Skeletal muscle cell (primary cell): ENCODE measurements around the gene EVC2.

ENCODE experiments used
- DNase-seq: peaks from one replicate; pipeline ENCODE4 v3.0.0-alpha.2; 2010; ENCODE audit warnings: low read depth
- H3K4me3 ChIP-seq: 2 replicates; pipeline ENCODE4 v1.5.1; 2011; ENCODE audit warnings: low read depth, mild to moderate bottlenecking, control low read depth, low read length, moderate library complexity

The EVC2 gene

DNA sequence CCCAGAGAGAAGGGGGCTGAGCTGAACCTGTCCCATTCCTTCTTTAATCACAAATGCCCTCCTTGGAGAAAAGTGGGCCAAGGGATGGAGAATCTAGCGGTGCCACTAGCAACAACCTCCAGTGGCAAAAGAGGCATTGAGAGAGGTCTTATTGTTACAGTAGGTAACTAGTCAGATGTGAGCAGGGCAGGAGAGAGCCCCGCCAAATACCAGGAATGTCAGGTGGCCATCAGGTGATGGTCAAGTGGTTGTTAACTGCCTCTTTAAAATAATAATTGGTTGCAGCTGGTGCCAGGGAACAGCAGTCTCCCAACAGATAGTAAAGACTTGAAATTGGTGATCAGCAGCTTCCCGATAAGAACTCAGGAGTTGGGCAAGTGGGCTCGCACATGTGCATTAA, 116.1 kb downstream of the EVC2 start:
- no peak for DNase-seq
- H3K4me3 ChIP-seq: no peak overlapping the region

DNA sequence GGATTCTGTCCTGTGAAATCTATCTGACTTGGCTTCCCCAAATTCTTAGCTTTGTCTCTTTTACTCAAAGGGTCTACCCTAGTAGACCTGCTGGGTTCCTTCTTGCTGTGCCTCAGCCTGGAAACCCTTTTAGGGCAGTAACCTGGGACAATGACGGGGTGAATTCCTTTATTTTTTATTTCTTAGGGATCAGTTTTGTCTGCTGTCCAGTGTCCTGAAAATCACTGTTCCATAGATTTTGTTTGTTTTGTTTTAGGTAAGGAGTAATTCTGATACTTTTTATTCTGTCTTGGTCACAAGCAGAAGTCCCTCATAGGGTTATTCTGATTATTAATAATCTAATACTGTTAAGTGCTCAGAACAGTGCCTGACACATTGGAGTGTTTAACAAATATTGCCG, 118.9 kb downstream of the EVC2 start:
- DNase-seq: no peak
- no peak overlapping the region for H3K4me3 ChIP-seq

DNA sequence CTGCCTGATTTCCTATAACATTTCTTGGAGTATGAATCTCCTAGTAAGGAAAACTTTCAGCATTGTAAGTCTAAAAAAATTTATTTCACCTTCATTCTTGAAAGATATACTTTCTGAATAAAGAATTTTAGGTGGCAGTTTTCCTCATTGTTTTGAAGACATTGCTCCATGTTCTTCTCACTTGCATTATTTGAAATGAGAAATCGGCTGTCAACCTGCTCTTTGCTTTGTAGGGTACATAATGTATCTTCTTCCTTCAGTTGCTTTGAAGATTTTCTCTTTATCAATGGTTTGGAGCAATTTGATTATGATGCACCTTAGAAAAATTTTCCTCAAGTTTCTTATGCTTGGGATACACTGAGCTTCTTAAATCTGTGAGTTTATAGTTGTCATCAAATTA, 120.3 kb downstream of the EVC2 start:
- no peak for DNase-seq
- no peak overlapping the region for H3K4me3 ChIP-seq

DNA sequence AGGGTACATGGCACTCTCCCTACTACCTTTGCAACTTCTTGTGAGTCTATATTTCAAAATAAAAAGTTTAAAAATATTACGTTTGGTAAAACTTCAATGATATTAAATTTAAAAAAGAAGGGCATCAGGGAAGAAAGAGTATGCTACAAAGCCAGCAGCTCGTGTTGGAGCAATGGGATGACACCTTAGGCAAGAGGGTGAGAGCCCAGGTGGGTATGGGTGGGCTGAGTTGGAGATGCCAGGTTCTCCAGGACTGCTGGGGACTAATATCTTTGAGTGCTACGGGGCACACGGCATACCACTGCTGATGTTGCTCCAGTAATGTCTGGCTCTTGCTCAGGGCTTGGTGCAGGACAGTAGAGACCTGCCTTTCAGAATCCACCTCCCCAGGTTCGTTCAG, 132.4 kb downstream of the EVC2 start:
- DNase-seq: no peak

DNA sequence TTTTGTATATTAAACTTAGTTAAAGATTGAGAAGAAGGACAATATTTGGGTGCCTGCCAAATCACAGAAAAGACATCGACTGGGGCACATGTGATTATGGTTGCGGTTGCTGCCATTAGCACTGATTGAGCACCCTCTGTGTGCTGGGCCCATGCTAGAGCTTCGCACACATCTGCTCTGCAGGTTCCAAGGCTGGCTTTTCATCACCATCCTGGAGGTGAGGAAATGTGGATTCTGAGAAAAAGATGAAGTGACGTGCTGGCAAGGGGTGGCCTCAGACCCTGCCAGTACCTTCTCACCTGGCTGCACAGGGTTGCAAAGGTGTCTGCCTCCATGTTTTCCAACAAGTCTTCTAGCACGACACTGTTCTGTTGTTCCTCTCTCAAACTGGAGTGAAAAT, 134.0 kb downstream of the EVC2 start:
- no peak for DNase-seq
- no peak overlapping the region for H3K4me3 ChIP-seq

More for the DNA sequence above, 132.4 kb downstream of the EVC2 start:
- no peak overlapping the region for H3K4me3 ChIP-seq

DNA sequence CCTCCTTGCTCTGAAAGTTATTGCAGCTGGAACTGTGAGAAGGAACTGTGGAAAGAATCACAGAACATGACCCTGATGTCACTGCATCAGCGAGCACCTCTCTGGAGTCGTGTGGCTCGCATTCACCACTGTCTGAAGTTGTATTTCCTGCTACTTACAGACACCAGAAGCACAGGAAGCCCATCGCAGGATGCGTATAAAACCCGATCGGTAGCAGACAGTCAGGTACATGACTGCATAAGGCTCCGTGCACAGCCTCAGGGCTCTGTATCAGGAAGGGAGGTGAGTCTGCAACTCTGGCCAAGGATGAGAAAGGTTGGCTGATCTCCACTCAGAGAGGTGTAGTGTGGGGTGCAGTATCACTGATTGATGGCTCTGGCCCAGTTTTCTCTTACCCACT, 134.4 kb downstream of the EVC2 start:
- H3K4me3 ChIP-seq: no peak overlapping the region
- no peak for DNase-seq

DNA sequence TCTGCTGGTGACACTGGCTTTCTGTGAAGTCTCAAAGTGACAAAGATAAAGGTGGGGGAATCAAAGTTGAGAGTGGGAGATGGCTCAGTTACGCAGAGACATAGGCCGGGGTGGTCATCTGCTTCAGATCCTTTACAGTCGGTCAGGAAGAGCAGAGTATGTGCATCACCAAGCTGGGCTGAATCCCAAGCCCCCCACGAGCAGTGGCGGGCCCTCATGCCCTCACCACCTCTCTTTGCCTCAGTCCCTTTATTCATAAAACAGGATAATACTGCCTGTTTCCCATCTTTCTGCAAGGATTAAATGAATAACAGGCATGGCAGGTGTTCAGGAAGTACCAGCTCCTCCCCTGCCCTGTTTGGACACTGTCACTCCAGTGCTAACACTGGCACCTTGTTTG, 135.6 kb downstream of the EVC2 start:
- no peak overlapping the region for H3K4me3 ChIP-seq
- DNase-seq: no peak

DNA sequence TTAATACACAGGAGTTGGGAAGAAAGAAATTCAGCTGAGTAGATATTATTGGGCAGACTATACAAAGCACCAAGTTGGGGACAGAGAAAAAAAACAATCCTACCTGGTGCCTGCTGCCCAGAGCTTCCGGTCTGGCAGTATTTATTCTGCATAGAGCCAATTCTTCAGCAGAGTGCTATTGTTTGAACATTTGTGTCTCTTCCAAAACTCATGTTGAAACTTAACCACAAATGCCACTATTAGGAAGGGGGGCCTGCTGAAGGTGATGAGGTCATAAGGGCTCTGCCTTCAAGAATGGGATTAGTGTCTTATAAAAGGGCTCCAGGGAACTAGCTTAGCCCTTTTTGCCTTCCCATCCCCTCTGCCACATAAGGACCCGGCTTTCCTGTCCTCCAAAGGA, 136.2 kb downstream of the EVC2 start:
- DNase-seq: no peak

DNA sequence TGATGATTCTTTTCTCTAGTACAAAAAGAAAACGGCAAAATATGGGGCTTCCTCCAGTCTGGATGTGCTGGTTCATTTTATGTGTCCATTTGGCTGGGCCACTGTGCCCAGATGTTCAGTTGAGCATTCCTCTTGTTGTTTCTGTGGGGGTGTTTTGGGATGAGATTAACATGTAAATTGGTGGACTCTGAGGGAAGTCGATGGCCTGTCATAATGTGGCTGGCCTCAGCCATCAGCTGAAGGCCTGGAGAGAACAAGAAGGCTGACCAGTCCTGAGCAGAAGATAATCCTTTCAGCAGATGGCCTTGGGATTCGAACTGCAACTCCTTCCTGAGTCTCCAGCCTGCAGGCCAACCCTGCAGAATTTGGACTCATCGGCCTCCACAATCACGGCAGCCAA, 136.7 kb downstream of the EVC2 start:
- no peak overlapping the region for H3K4me3 ChIP-seq
- no peak for DNase-seq

More for the DNA sequence above, 136.2 kb downstream of the EVC2 start:
- no peak overlapping the region for H3K4me3 ChIP-seq

DNA sequence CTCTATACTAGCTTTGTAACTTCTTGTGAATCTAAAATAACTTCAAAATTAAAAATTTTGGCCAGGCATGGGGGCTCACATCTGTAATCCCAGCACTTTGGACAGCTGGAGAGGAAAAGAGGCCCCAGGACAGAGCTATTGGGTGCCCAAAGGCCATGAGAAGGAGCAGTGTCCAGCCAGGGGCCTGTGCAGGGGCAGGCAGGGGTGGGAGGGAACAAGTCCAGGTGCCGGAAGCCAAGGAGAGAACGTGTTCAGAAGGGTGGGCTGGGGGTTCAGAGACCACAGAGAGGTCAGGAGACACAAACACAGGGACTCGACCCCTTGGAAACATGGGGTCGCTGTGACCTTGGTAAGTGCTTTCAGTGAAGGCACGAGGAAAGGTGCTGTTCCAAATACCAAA, 138.9 kb downstream of the EVC2 start:
- no peak for DNase-seq
- H3K4me3 ChIP-seq: no peak overlapping the region

DNA sequence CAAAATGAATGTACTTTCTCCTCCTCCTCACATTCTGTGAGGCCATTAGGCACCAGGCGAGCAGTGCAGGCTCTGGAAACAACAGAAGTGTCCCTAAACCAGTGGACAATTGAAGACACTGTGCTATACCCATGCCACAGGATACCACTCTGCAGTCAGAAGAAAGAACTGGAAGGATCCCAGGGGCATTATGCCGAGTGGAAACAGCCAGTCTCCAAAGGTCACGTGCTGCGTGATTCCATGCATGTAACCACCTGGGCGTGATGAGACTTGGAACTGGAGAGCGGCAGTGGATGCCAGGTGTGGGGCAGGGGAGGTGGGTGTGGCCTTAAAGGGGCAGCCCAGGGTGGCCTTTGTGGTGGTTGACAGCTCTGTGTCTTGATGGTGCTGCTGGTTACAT, 139.4 kb downstream of the EVC2 start:
- H3K4me3 ChIP-seq: no peak overlapping the region
- no peak for DNase-seq

DNA sequence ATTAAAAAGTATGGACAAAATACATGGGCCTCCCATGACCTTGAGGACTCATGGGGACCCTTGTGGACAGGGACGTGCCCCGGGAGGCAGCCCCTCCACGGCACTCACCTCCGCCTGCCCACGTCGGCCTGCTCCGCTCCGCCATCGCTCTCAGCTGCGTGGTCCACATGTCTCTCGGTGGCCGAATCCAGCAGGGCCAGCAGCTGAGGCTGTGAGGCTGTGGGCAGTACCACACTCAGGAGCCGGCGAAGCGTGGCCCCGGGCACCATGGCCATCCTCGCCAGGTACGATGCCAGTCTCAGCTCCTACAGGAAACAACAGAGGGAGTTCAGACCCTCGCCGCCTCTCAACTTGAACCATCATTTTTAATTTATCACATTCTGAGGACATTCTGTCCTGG, 140.0 kb downstream of the EVC2 start:
- no peak overlapping the region for H3K4me3 ChIP-seq
- no peak for DNase-seq

DNA sequence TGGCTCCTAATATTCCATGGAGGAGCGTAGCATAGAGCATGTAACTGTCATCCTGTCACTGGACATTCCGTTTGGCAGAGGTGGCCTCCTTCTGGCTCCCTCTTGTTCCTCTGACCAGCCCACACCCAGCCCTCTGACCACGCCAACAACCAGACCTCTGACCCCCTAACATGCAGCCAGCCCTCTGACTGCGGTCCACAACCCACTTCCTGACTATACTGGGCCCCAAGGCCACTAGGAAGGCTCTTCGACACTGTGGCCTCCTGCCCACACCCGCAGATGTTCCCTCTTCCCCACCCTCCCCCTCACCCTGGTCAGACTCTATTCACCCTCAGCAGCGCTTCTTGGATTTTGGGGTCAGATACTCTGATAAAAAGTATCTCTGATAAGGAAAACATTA, 141.4 kb downstream of the EVC2 start:
- no peak overlapping the region for H3K4me3 ChIP-seq
- no peak for DNase-seq

DNA sequence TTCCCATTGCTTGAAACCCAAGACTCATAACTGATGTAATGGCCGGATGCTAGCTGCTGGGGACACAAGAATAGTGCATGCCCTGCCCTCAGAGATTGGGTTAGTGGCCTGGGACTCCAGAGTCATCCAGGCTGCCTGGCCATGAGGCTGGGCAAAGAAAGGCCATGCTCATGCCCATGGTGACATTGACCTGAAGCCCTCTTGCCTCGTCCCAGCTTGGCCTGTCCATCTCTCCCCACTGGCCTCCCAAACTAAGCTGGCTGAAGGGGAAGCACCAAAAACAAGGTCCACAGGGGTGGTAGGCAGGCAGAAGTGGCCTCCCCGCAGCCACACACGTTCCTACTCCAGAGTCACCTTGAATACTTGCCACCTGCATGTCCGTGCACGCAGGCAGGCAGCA, 141.8 kb downstream of the EVC2 start:
- H3K4me3 ChIP-seq: no peak overlapping the region
- DNase-seq: no peak

DNA sequence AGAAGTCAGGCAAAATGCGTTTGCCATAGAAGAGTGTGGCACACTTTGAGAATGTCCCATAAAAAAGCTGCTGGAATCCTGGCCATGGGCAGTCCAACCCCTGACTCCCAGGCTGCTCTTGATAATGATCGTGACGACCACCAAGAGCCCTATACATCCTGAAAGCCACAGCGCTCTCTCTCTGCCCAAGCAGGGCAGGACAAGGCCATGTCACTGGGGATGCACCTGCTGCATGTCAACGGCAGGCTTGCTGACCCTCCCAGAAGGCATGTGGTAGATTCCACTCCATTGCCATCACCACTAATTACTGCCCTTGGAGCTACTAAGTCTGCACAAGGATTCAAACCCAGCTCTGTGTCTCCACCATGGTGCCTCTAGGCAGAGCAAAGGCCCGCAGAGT, 144.5 kb downstream of the EVC2 start:
- no peak for DNase-seq
- no peak overlapping the region for H3K4me3 ChIP-seq

DNA sequence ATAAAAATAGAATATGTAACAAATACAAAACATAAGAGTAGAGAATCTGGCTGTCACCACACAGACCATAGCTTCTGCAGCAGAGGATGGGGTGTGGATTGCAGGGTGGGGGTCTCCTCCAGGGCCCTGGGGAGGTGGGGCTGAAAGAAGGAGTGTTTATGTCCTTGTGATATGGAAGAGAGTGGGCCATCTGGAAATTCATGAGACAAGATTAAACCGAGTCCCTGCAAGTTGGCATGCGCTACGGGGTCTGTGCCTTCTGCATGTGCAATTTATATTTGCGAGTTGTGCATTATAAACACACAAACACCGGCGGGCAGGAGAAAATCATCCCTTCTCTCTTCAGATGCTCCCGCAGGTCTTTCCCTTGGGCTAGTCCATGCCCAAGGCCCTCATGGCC, 145.9 kb downstream of the EVC2 start:
- no peak for DNase-seq
- H3K4me3 ChIP-seq: no peak overlapping the region

DNA sequence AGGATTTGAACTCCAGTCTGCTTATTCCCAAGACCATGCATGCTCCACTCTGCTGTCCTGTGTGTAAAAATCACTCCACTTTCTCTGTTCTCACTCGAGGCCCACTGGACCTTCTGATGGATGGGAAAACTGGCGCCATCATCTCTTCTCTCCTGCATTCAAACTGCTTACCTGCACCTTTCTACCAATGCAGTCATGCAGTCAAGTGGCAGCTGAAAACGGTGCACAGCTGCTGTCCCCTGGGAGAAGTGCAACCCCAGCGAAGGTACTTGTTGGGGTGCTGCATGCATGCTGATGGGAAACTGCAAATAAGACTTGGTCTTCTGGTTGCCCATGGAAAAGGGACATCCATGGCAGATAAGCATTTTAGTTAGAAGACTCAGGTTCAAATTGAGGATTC, 147.1 kb downstream of the EVC2 start:
- no peak overlapping the region for H3K4me3 ChIP-seq
- no peak for DNase-seq

DNA sequence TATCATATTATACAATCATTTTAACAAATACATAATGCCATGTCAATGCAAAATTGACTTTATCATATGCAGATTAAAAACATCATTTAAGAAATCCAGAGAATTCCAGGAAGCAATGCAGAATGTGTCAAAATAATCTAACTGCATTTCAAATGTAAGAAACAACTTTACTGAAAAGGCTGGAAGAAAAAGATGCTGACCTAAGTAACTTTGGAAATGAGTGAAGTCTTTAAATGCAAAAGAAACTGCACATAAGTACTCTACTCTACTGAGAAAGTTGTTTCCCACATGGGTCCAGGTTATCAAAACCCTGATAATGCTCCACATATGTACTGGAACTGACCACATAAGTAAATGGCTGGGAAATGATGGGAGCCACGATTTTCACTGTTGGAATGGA, 149.9 kb downstream of the EVC2 start:
- no peak for DNase-seq
- H3K4me3 ChIP-seq: no peak overlapping the region

DNA sequence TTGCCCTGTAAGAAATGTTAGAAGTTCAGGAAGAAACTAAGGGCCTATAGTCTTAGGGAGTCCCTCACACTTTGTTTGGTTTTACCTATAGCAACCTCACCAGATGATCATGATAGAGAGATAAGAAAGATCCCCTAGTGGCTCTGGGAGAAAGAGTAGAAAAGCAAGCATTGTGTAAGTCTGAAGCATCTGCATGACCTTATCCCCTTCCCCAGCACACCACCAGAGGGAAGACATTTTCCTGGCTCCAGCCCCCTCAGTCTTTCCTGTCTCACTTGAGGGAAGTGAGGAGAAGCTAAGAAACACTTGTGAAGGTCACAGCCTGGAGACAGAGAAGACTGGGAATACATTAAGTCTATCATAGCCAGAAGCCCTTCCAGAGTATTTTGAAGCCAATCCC, 154.0 kb downstream of the EVC2 start:
- no peak overlapping the region for H3K4me3 ChIP-seq
- no peak for DNase-seq

DNA sequence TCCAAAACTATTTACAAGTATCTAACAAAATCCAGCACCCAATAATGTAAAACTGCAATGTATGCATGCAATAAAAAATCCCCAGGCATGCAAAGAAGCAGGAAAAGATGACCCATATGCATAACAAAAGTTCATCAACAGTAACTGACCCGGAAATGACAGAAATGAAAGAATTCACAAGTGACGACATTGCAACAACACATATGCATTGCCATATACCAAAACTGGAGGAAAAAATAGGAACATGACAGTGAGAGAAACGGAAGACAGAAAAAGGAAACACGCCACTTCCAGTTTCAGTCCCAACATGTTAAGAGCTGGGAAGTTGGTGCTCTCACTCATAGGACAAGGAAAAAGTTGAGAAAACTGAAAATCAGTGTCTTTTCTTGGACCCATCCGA, 154.6 kb downstream of the EVC2 start:
- no peak for DNase-seq
- H3K4me3 ChIP-seq: no peak overlapping the region

DNA sequence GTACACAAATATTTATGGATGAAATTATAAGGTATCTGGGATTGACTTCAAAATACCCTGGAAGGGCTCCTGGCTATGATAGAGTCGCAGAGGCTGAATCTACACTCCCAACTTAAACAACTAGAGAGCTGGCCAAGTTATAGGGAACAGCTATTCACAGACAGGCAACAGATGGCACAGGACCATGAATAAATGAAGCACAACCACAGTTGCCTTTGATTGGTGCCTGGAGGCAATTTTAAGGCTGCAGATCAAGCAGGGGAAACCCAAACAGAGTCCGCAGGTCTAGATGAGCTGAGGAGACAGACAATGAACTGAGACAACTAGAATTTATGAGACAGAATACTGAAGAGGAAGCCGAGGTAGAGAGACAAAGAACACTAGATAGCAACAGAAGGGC, 155.9 kb downstream of the EVC2 start:
- no peak overlapping the region for H3K4me3 ChIP-seq
- no peak for DNase-seq

DNA sequence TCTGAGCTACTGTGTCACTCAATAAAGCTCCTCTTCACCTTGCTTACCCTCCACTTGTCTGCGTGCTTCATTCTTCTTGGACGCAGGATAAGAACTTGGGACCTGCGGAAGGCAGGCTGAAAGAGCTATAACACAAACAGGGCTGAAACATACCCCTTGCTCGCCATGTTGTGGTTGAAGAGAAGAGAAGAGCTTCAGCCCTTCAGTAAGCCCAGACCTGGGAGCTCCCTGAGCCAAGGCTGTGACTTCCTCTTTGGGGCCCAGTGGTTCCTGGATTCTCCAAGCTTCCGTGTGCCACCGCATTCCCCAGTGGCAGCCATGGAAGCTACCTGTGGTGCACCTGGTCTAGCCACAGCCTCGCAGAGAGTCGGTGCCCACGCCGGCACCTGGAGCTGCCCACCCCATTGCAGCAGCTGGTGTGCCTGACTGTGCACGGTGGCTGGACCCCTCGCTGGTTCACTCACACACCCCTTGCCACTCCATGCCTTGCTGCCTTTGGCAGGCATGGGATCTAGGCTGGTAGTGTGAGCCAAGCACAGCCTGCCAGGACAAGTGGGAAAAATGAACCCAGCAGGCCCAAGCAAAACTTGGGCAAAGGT, 160.6 kb downstream of the EVC2 start:
- DNase-seq: no peak
- H3K4me3 ChIP-seq: no peak overlapping the region
